ENCODE data around the gene PLCL2.
A peak's percentile ranks its signal among the peaks of the same experiment; 100 is the strongest.

PLCL2 gene

GRCh38 chr3:16899919-16900318 is 15.2 kb downstream of the PLCL2 start:
- DNase-seq (ENCODE audit: low read depth) = no peak
- TF ChIP-seq CTCF (IDR thresholded peaks at IDR 0.05; ENCODE audit: low read length, missing control alignments) = no peak
- no peak overlapping the region for H3K4me3 ChIP-seq (replicated peaks; ENCODE audit: low read depth, low read length)

- no peak overlapping the region for H3K4me3 ChIP-seq (replicated peaks; ENCODE audit: low read depth, low read length)
- TF ChIP-seq CTCF (IDR thresholded peaks at IDR 0.05; ENCODE audit: low read length, missing control alignments) = no peak
- no peak for DNase-seq (ENCODE audit: low read depth)
Observed at GRCh38 chr3:16900779-16901440, 16.2 kb downstream of the PLCL2 start.

- no peak for DNase-seq (ENCODE audit: low read depth)
- no peak for TF ChIP-seq CTCF (IDR thresholded peaks at IDR 0.05; ENCODE audit: low read length, missing control alignments)
- H3K4me3 ChIP-seq (replicated peaks; ENCODE audit: low read depth, low read length) = no peak overlapping the region
Observed at GRCh38 chr3:16904423-16905417, 20.0 kb downstream of the PLCL2 start.

GRCh38 chr3:16905704-16906103 is 20.9 kb downstream of the PLCL2 start:
- no peak for TF ChIP-seq CTCF (IDR thresholded peaks at IDR 0.05; ENCODE audit: low read length, missing control alignments)
- H3K4me3 ChIP-seq (replicated peaks; ENCODE audit: low read depth, low read length) = no peak overlapping the region
- DNase-seq (ENCODE audit: low read depth) = no peak

- no peak overlapping the region for H3K4me3 ChIP-seq (replicated peaks; ENCODE audit: low read depth, low read length)
- no peak for TF ChIP-seq CTCF (IDR thresholded peaks at IDR 0.05; ENCODE audit: low read length, missing control alignments)
- DNase-seq (ENCODE audit: low read depth) = peak; percentile 44
Observed at GRCh38 chr3:16906682-16907081, 21.9 kb downstream of the PLCL2 start.

GRCh38 chr3:16907243-16907642 is 22.5 kb downstream of the PLCL2 start:
- no peak overlapping the region for H3K4me3 ChIP-seq (replicated peaks; ENCODE audit: low read depth, low read length)
- DNase-seq (ENCODE audit: low read depth) = no peak
- no peak for TF ChIP-seq CTCF (IDR thresholded peaks at IDR 0.05; ENCODE audit: low read length, missing control alignments)
